Forelimb muscle (tissue), 1 donor: ENCODE data around the gene CDH23. TPM values are rescaled to one million over a fixed set of nuclear protein-coding genes. Genes with fewer than 3 reads are reported as not detected.
"Not testable (repeated sequence)": the region's sequence is repeated elsewhere in the genome, so short reads cannot be mapped to it uniquely, and the experiment has no call there.

Source experiments
- DNase-seq: peaks from one replicate; pipeline ENCODE4 v3.0.0-alpha.2; 2013; ENCODE audit warnings: low read depth
- polyA plus RNA-seq: library from polyadenylated mRNA; unstranded; fragments of 120-200 nt; gene quantifications from one replicate; pipeline ENCODE4 v1.2.1, GENCODE V29; 2013; ENCODE audit not compliant: insufficient read length

Gene CDH23
- polyA plus RNA-seq, 1 donor = 4.1 TPM

- DNase-seq = no peak
Measured at GRCh38 chr10:71850021-71850742, 453.5 kb downstream of the CDH23 start.

GRCh38 chr10:71850743-71851464, 454.2 kb downstream of the CDH23 start, which contains the start of gene PSAP:
Gene PSAP, minus strand, starts transcription at chr10:71851251. Its CDS starts 30 bp downstream, at chr10:71851221.
- peak; percentile 93 for DNase-seq

DNA sequence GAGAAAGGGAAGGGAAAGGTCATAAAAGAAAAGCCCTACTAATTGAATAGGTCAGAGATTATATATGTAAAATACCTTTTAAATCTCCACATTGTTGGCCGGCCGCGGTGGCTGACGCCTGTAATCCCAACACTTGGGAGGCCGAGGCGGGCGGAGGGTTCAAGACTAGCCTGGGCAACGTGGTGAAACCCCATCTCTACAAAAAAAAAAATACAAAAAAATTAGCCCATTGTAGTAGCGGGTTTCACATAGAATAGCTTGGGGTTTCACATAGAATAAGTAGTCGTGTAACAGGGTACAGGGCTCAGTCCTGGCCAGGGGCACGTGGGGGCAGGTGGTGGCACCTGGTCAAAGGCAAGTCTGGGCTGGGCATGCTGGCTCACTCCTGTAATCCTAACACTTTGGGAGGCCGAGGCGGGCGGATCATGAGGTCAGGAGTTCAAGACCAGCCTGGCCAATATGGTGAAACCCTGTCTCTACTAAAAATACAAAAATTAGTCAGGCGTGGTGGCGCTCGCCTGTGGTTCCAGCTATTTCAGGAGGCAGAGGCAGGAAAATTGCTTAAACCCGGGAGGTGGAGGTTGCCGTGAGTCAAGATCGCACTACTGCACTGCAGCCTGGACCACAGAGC, 454.9 kb downstream of the CDH23 start:
- not testable (repeated sequence) for DNase-seq

DNA sequence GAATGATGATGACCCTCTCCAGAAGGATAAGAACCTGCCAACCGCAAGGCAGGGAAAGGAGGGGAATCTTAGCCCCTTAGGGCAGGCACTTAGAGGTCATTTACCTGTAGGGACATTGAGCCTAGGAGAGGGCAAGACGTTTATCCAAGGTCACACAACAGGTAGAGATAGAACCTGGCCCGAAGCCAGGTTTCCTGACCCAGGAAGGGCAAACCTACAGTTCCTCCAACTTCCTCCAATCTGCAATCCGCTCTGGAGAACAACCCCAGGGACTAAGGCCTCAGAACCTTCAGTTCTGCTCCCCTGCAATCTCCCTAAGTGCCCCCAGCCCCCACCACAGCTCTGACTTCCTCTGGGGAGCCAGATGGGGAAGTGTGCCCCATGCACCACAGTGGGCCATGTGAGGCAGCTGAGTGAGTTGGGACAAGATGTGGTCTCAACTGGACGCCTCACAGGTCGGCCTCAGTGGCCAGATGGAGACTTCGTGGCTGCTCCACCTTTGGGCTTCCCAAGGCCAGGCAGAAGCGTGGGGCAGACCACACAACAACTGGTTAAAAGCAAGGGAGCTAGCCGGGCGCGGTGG, 455.7 kb downstream of the CDH23 start:
- no peak for DNase-seq

GRCh38 chr10:71854031-71854430, 457.3 kb downstream of the CDH23 start:
- no peak for DNase-seq

GRCh38 chr10:71856619-71857018, 459.9 kb downstream of the CDH23 start:
- no peak for DNase-seq

GRCh38 chr10:71857934-71858890, 461.5 kb downstream of the CDH23 start:
- no peak for DNase-seq

DNA sequence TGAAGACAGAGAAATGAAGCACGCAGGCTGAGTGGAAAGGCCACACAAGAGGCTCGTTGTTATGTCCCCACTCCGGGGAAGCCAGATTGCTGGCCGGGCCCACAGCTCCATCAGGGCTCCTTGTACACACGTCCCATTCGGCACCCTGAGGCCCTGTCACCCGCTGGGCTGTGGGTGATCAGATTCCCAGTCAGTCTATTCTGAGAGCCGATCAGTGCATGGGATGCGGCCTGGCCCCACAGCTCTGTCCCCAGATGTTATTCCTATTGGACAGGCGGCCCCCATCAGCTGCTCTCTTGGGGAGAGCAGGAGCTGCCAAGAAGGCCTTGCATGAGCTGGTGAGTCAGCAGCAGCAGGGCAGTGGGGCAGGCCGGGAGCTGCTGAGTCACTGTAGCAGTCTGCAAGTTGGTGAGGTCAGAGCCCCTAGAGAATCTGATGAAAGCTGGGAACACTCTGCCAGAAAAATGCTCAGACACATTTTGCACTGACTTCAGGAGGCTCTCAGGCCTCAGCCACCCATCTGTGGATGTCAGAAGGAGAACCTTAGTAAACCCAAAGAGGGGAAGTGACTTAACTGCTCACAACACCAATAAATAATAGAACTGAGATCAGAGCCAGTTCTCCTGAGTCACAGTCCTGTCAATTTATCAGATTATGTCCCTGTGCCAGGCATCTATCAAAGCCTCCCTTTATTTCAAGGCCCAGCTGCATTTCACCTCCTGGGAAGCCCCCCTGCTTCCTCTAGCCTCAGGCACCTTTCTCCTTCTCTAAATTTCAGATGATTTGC, 463.7 kb downstream of the CDH23 start:
- DNase-seq = peak; percentile 79

- no peak for DNase-seq
Measured at GRCh38 chr10:71863203-71863602, 466.5 kb downstream of the CDH23 start.

DNA sequence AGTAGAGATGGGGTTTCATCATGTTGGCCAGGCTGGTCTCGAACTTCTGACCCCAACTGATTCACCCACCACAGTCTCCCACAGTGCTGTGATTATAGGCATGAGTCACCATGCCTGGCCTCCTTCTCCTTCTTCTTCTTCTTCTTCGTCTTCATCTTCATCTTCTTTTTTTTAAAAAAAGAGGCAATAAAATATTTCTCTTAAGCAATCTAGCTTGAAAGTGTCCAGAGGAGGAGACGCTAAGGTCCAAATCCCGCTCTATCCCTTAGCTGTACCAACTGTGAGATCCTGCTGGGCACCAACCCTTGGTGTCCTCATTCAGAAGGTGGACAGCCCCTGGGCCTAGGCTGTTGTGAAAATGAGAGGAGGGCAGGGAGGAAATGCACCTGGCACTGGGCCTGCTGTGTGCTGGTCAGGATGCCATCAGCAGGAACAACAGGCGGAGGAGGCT, 468.2 kb downstream of the CDH23 start:
- DNase-seq = no peak

Other genes starting within 250 kb of the CDH23 start
- 11.1 TPM for gene UNC5B, start 184.3 kb upstream of the CDH23 start, polyA plus RNA-seq
- 3.7 TPM for gene SLC29A3, start 77.7 kb upstream of the CDH23 start, polyA plus RNA-seq